Measurements from ENCODE around the gene ZRANB1.

The ZRANB1 gene

DNA sequence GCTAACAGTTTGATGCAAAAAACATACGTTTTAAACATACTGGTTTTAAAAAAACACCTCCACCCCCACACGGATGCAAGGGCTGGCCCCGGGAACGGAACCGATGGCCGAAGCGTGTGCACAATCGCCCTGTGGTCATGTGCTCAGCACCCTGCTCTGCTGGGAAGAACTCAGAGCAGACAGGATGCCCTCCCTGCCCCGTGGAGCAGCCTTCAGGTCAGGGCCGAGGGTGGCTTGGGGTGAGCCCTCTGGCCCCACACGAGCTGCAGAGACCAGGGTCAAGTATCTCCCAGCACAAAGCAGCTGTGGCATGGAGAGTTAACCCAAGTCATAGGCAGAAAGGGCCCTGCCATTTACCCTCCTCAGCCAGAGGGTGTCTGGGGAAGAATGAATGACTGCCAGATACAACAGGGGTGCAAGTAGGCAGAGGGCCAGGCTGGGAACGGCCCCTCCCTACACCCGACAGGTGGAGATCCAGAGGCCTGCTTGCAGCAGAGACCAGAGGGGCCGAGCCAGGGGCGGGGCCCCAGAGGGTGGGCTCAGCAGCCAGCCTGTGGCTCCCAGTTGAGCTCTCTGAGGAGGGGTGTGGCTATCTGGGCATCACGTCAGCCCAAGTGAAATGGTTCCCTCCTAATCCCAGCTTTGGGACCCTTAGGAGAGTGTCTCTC lies 56.8 kb downstream of the ZRANB1 start:
- TF ChIP-seq ZNF274 (IDR thresholded peaks at IDR 0.05; ENCODE audit: low read depth, low read length): no peak

DNA sequence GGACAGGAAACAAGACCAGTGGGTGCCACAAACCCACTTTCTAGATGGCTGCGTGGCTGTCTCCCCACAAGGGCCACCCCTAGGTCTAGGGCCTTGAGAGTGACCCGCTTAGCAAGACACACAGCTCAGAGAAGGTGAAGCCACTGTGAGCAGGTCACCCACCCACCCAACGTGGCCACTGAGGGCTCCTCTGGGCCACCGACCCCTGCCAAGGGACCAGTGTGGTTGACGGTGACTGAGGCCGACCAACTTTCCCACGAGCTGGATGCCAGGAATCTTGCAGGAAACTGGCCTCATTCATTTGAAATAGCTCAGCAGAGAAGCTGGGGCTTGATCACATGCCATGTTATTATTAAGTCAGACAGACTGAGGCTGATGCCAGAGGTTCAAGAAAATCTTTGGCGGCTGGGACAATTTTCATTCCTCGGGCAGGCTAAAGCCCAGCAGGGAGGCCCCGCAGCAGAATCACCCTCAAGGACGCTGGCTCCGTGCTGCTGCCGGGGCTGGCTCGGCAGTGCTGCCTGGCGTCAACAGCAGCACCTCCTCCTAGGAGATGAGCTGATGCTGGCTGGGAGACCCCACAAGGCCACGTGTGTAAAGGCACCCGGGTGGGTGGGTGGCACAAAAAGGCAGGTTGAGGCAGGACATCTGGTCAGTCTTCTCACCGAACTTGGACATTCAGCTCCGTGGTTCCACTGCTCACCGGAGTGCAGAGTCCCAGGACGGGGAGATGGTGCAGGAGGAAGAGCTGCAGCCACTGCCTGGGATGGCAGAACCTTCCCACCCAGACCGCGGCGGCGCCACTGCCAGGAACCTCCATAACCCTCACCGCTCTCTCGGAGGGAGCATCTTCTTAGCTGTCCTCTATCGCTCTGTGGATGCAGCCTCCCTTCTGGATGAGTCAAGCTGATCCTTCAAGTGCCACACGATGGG lies 57.8 kb downstream of the ZRANB1 start:
- TF ChIP-seq ZNF274 (IDR thresholded peaks at IDR 0.05; ENCODE audit: low read depth, low read length): no peak
- H3K4me3 ChIP-seq (ENCODE audit: low read length): no peak overlapping the region

More for the DNA sequence above, 56.8 kb downstream of the ZRANB1 start:
- H3K4me3 ChIP-seq (ENCODE audit: low read length): no peak overlapping the region

DNA sequence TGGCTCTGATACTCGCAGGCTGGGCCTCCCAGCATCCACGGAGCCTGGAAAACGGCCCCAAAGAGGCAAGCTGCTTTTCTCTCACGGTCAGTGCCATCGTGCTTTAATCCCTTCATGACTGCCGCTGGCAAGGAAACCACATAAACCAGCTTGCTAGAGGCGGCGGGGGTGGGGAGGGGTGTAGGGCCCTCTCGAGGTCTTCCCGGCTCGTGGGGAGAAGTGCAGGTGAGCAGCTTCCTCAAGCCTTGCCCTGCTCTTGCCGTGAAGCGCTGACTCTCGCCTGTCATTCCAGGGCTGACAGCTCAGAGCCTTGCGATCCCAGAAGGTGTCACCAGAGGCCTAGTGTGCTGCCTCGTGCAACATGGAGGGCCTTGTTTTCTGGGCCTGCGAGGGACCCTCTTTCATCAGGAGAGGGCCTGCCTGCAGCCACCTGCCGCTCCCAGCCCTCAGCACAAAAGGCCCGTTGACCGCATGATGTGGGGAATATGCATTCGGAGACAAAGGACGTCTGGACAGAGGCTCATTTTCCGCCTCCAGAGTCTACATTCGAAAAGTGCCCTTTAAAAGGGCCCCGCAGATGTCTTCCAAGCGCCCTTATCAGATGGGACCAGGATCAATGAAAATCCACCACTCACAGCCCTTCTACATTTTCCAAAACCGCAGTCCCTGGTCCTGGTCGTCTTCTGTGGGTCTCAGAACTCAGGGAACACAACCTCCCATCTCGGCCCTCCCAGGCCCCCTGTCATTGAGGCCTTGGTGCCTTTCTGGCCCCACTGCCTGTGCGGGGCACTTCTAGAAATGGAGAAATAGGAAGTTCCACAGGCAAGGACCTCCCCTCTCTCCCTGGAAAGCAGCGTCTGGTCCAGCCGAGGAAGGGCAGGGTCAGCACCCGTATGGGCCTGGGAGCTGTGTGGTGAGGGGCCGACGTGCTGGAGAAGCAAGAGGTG lies 58.7 kb downstream of the ZRANB1 start:
- no peak overlapping the region for H3K4me3 ChIP-seq (ENCODE audit: low read length)

GRCh38 chr10:125001313-125002046 lies 59.6 kb downstream of the ZRANB1 start:
- TF ChIP-seq ZNF274 (IDR thresholded peaks at IDR 0.05; ENCODE audit: low read depth, low read length): no peak
- no peak overlapping the region for H3K4me3 ChIP-seq (ENCODE audit: low read length)

More for the DNA sequence above, 58.7 kb downstream of the ZRANB1 start:
- TF ChIP-seq ZNF274 (IDR thresholded peaks at IDR 0.05; ENCODE audit: low read depth, low read length): no peak

DNA sequence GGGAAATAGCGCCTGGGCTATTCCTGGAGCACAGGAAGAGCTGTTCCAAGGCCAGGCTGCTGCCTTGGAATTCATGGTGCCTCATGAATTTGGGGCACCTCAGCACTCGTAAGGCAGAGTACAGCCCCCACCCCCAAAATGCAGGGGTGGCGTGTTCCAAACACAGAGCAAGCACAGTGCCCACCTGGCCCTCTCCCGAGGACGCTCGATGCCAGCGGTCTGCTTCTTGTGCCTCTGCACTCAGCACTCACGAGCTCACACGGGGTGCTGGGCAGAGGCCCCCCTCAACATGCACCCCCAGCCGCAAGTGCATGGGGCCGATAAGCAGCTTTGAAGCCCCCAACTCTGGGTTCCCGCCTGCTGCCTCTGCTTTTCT lies 60.1 kb downstream of the ZRANB1 start:
- H3K4me3 ChIP-seq (ENCODE audit: low read length): no peak overlapping the region
- TF ChIP-seq ZNF274 (IDR thresholded peaks at IDR 0.05; ENCODE audit: low read depth, low read length): no peak

DNA sequence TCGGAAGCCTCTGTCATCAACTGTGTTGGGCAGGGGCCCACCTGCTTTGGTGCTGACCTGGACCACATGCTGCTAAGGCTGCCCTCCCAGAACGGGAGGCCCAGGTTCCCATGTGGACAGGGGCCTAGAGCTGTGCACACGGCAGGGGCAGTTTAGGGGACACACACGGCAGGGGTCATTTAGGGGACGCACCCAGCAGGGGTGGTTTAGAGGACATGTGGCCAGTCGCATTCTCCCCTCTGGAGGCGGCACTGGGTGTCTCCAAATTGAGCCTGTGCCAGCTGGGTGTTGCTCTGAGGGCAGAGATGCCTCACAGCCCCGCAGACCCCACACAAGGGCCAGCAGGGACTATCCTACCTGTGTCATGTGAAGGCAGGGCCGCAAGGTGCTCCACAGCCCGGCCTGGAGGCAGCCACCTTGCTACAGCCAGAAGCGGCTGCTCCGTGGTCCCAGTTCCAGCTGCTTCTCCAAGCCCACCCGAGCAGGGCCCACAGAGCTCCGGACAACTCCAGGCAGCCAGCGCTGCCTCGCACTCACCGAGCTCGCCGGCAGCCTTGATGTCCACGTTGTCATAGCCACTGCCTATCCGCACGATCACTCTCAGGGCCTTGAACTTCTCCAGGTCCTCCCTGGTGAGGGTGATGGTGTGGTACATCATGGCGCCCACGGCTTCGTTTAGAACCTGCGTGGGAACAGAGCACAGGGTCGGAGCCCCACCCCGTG lies 60.7 kb downstream of the ZRANB1 start:
- no peak overlapping the region for H3K4me3 ChIP-seq (ENCODE audit: low read length)

DNA sequence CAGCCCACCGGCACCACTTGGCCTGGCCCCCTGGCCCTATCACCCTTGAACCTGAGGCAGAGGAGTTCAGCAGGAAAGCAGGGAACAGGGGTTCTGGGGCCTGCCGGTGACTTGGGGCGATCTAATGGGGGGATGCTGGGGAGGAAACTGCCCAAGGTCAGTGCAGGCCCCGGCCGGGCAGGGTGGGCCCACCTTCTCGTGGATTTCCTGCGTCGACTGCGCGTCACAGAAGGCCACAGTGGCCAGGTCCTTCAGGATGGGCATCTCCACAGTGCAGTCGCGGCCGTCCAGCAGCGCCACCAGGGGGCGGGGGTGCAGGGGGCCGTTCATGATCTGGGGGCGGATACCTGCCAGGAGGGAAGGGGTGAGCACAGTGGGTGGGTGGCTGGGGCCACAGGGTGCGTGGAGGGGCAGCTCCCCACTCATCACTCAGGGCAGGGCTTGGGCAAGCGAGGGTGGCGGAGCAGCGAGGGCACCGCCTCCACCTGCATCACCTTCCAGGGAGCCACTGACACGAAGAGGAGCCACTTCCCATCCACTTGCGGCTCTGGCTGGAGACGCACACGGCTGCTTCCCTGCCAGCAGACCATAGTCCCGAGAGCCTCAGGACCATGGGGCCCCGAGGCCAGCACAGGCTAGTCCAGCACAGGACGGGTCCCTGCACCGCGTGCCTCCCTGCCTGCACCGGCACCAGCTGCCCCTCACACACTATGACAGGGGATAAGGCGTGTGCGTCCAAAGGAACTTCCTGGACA lies 61.4 kb downstream of the ZRANB1 start:
- no peak for TF ChIP-seq ZNF274 (IDR thresholded peaks at IDR 0.05; ENCODE audit: low read depth, low read length)
- H3K4me3 ChIP-seq (ENCODE audit: low read length): no peak overlapping the region

More for the DNA sequence above, 60.7 kb downstream of the ZRANB1 start:
- no peak for TF ChIP-seq ZNF274 (IDR thresholded peaks at IDR 0.05; ENCODE audit: low read depth, low read length)

DNA sequence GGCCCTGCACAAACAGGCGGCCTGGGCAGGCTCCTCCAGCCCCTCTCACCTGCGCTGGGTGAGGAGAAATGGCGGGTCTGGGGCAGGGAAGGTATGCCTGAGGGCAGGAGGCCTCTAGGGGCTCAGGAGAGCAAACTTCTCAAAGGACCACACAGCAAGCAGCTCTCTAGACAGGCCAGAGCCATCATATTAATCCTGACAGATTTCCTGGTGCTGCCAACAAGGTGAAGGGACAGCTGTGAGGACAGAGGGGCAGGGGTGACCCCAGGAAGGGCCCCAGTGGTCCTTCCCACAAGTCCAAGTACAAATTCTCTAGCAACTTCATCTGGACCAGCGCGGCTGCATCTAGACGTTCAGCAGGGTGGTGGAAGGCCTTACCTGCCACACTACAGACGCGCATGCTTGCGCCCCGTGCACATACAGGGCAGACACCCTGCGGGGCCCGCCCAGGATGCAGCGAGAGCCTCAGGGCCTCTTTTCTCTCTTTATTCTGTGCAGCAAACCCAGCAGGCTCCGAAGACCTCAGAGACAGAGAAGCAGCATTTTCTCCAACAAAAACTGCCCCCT lies 62.1 kb downstream of the ZRANB1 start:
- no peak for TF ChIP-seq ZNF274 (IDR thresholded peaks at IDR 0.05; ENCODE audit: low read depth, low read length)

GRCh38 chr10:125004571-125005311 lies 62.8 kb downstream of the ZRANB1 start:
- TF ChIP-seq ZNF274 (IDR thresholded peaks at IDR 0.05; ENCODE audit: low read depth, low read length): no peak

More for the DNA sequence above, 62.1 kb downstream of the ZRANB1 start:
- no peak overlapping the region for H3K4me3 ChIP-seq (ENCODE audit: low read length)

DNA sequence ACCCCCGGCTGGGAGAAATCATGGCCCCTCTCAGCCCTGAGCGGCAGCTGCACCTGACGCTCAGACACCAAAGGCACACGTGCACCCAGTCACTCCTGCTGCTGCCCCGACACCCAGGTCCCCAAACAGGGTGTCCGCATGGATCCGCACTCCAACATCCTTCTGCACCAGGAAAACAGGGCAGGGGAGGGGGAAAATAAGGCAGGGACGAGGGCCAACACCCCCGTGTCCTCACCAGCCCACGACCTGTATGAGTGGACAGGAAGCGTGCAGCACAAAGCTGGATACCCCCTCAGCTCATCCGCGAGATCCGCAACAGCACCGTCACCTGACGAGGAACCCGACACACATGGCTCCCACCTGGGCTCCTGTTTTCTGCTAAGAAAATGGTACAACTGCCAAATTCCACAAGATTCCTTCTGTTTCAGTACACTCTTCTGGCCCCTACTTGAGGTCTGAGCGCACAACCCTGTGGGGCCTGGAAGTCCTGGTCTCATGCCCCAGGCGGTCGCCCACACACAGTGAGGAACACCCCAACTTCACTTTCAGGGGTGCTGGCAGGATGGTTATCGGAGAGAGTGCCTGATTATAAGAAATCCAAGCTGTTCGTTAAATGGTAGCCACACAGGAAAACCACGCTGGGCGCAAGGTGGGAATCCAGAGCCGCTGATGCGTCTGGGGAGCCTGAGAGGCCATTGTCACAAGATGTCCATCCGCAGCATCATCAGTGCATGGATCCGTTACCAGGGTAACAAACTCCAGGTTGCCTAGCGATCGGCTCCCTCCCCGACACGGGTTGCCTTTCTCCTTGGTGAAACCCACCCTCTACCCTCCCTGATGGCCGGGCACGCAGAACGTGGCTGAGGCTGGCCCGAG lies 63.6 kb downstream of the ZRANB1 start:
- H3K4me3 ChIP-seq (ENCODE audit: low read length): no peak overlapping the region
- no peak for TF ChIP-seq ZNF274 (IDR thresholded peaks at IDR 0.05; ENCODE audit: low read depth, low read length)

More at GRCh38 chr10:125004571-125005311, 62.8 kb downstream of the ZRANB1 start:
- H3K4me3 ChIP-seq (ENCODE audit: low read length): no peak overlapping the region

Data from GM08714 (cell line).